CD1c-positive myeloid dendritic cell (primary cell): ENCODE measurements around the gene RALGPS1.
A peak's percentile ranks its signal among the peaks of the same experiment; 100 is the strongest.

Experiments used
- DNase-seq: peaks from one replicate; pipeline ENCODE4 v3.0.0-alpha.2; 2016; ENCODE audit errors: extremely low spot score

The RALGPS1 gene

GRCh38 chr9:127187231-127187956 lies 272.8 kb downstream of the RALGPS1 start:
- no peak for DNase-seq

DNA sequence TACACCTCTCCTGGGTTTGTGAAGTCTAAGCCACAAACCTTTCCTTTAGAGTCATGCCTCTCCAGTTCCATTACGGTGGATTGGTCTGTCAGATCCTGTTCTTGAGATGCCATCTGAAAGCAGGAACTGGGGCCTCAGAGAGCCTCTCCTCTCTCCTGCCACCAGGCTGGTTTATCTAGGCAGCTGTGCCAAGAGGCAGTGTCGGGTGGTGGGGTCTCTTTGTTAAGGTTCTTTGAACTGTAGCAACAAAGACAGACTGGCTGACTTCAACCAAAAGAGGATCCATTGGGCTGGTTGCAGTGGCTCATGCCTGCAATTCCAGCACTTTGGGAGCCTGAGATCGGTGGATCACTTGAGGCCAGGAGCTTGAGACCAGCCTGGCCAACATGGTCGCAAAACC lies 273.8 kb downstream of the RALGPS1 start:
- no peak for DNase-seq

GRCh38 chr9:127189628-127190027 lies 275.0 kb downstream of the RALGPS1 start:
- DNase-seq = no peak

- DNase-seq = no peak
Observed at GRCh38 chr9:127192744-127193143, 278.2 kb downstream of the RALGPS1 start.

GRCh38 chr9:127193483-127193882 lies 278.9 kb downstream of the RALGPS1 start:
- DNase-seq = no peak

GRCh38 chr9:127194881-127195713 lies 280.5 kb downstream of the RALGPS1 start:
- DNase-seq = no peak

DNA sequence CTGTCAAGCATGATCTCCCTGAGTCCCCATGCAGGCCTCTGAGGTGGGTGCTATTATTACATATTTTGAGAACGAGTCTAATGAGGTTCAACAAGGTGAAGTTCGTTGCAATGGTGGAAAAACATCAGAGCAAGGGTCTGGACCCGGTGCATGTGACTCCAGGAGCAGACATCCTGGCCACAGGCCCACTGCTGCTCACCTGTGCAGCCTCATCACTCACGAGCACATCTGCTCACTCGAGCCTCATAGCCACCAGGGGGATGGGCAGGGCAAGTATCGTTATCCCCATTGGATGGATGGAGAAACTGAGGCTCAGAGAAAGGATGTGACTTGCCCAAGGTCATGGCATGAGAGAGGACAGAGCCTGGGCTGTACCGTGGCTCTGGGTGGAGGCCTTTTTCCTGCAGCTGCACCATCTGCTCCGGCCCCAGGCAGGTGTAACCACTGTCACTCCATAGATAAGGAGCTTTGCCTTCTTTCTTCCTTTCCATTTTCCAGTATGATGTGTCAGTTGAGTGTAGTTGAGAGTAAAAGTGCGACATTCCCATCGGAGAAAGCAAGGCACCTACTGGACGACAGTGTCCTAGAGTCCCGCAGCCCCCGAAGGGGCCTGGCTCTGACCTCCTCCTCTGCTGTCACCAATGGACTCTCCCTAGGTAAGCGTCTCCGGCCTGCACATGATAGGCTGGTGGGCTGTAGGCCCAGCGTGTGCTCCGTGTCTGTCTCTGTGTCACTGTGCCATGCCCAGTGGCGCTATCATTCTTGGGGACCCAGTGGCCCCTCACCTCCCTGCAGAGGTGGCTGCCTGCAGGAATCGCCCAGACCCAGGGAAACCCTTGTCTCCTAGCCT lies 281.6 kb downstream of the RALGPS1 start:
- no peak for DNase-seq

DNA sequence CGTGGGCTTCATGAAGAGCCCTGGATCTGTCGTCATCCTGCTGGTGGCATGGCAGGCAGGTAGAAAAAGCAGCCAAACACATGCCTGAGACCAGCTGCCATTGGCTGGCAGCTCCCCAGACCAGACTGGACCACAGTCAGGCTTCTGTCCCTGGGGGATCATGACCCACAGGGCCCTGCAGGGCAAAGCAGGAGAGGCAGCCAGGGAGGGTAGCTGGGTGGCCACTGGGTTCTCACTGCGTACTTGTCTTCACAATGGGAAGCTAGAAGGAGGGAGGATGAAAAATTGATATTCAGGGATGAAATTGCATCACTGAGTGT lies 282.2 kb downstream of the RALGPS1 start:
- DNase-seq = no peak

- no peak for DNase-seq
Observed at GRCh38 chr9:127197186-127197860, 282.7 kb downstream of the RALGPS1 start.

- peak; percentile 3 for DNase-seq
Observed at GRCh38 chr9:127197861-127198430, 283.4 kb downstream of the RALGPS1 start.

DNA sequence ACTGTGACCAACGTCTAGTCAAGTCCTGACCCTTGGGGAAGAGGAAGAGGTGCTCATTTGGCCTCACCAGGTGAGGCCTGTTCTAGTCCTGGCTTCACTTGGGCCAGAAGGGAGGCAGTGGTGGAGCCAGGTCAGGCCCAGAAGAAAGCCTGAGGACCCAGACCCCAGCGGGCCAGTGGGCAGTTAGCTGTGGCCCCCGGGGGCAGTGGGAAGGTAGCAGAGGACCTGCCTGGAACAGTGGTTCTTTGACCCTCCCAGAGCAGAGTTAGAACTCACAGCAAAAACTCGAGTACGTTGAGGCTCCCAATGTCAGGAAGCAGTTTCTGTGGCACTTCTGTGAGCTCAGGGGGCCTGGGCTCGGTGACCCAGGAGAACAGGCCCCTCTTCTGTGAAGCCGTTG lies 284.0 kb downstream of the RALGPS1 start:
- no peak for DNase-seq

DNA sequence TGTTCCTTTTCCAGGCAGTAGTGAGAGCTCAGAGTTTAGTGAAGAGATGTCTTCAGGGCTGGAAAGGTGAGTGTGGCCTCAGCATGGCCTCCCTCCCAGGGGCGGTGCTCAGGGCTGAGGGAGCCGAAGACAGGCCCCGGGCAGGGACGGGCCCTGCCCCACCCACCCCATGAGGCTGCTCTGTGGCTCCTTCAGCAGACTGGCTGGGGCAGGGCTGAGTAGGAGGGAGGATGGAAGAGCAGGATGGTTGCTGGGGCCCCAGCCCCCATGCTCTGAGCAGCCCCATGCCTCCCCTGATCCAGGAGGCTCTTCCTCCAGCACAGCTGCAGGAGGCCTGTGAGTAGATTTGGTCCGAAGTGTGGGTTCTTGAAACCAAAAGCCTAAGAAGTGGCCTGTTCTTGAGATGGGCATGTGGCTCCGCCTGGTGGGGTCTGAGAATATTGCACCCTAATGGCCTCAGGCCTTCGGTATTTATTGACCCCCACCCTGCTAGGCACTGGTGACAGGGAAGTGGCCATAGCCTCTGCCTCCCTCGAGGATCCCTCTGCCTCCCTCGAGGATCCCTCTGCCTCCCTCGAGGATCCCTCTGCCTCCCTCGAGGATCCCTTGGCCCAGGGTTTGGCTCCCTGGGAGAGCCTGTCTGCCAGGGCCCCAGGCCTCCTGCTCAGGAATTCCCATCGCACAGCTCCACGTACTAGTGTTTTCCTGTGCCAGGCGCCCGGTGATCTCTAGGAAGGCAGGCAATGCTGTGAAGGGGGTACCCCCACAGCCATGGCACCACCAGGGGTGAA lies 284.6 kb downstream of the RALGPS1 start:
- DNase-seq = peak; percentile 78

DNA sequence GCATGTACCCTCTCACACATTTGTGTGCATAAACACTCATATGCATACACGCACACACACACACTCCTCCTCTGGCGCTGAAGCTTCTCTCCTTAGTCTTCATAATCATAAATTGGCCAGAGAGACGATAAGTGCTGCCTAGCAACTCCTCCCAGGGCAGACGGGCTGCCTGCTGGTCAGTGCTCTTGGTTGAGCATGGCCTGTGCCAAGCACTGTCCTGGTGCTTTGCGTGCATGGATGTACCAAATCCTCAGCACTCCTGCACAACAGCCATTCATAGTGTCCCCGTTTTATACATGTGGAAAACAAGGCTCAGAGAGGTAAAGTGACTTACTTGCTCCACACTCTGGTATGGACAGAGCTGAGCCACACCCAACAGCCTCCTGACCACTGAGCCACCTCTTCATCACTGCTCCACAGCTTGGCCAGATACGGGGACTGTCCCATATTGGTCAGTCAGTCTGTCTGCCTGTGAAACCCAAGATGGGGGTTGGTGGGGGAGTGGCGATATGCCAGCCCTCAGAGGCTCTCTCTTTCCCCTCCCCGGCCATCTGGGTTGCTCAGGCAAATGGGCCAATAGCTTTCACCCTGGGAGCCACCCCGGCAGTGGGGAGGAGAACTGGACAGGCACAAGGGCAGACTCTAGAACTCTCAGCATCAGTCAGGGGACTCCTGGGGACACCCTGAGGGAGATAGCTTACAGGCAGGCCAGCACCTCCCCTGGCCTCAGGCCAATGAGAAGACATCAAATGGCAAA lies 285.7 kb downstream of the RALGPS1 start:
- DNase-seq = no peak

GRCh38 chr9:127201071-127201541 lies 286.5 kb downstream of the RALGPS1 start:
- DNase-seq = no peak

DNA sequence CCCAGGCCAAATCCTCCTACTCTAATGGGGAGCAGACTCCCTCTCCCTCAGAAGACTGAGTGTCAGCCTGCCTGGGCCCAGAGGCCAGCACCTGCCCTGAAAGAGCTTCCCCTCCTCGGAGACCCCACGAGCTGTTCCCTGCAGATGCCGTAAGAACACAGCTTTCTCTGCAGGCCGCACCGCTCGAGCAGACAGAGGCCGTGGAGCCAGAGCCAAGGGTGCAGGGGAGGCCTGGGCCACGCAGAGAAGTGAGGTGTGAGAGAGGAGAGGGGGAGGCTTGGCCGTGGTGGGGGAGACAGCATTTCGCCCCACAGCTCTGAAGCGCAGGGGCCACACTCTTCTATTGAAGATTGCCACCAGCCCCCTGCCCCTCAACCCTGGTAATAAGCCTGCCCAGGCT lies 287.1 kb downstream of the RALGPS1 start:
- DNase-seq = no peak

DNA sequence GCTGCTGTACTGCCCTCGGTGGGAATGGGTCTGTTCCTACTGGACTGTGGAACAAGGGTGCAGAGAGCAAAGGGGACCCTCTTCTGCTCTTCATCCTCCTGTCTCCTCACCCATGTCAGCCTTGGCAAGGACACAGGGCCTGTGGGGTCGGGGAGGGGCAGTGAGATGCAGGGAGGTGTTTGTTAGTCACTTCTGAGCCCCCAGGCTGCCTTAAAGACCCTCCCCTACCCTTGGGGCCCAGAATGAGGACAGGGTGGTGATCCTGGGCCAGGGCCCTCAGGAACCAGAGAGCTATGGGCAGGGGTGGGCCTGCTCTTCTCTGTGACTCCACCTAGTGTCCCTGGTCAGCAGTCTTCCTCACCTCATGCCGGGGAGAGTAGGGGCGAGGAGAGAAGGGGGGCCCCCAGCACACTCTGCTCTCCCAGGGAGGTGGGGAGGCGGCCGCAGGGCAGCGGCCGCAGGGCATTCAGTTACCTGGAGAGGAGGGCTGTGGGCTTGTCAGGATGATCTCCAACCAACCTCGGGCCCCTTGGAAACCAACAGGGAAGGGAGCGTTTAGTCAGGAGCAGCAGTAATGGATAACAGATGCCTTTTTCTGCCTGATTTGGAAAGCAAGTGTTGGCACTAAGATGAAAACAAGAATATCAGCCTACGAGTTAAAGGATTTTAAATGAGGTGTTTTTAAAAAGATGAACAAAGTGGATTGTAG lies 288.0 kb downstream of the RALGPS1 start:
- DNase-seq = no peak

- no peak for DNase-seq
Observed at GRCh38 chr9:127203681-127204327, 289.2 kb downstream of the RALGPS1 start.

- DNase-seq = no peak
Observed at GRCh38 chr9:127204771-127205470, 290.3 kb downstream of the RALGPS1 start.
